ENCODE measurements around the gene MMP23B.
A peak's percentile ranks its signal among the peaks of the same experiment; 100 is the strongest.
"Not testable (repeated sequence)": the region's sequence is repeated elsewhere in the genome, so short reads cannot be mapped to it uniquely, and the experiment has no call there.

The MMP23B gene

GRCh38 chr1:1628754-1629429 lies 3.1 kb upstream of the MMP23B start:
- DNase-seq, result peak in 1 of 2 donors; percentile 65
- Histone ChIP-seq H3K27me3 (peaks cover 11 to 48% of the 10 kb centered on the region in 2 donors), H3K27ac (no peak overlapping the region), H3K9me3 (no peaks in the 10 kb centered on the region), H3K4me3 (no peak overlapping the region), H3K36me3 (peaks cover 9 to 56% (median 27%) of the 10 kb centered on the region in 3 donors), H3K4me1 (peaks cover 0 to 24% (median 18%) of the 10 kb centered on the region in 4 donors)
- no peak for TF ChIP-seq CTCF (IDR thresholded peaks at IDR 0.05)
- intact Hi-C loops (cut with DNase I; ENCODE audit: low total_unique reads), result no loop called here

- peaks cover 9 to 48% (median 25%) of the 10 kb centered on the region in 3 donors for H3K36me3 ChIP-seq
- no peak overlapping the region for H3K27ac ChIP-seq
- no peak overlapping the region for H3K4me3 ChIP-seq
- no peaks in the 10 kb centered on the region for H3K9me3 ChIP-seq
- intact Hi-C loops (cut with DNase I; ENCODE audit: low total_unique reads), result no loop called here
- DNase-seq, result peak in 1 of 2 donors; percentile 68
- peaks cover 0 to 24% (median 18%) of the 10 kb centered on the region in 4 donors for H3K4me1 ChIP-seq
- TF ChIP-seq CTCF (IDR thresholded peaks at IDR 0.05), result no peak
- peaks cover 11 to 48% of the 10 kb centered on the region in 2 donors for H3K27me3 ChIP-seq
These were observed 2.4 kb upstream of the MMP23B start for GRCh38 chr1:1629430-1630190.

- intact Hi-C loops (cut with DNase I; ENCODE audit: low total_unique reads), result no loop called here
- Histone ChIP-seq H3K9me3 (no peaks in the 10 kb centered on the region), H3K4me1 (peaks cover 0 to 24% (median 18%) of the 10 kb centered on the region in 4 donors), H3K27me3 (peaks cover 11 to 48% of the 10 kb centered on the region in 2 donors), H3K4me3 (peak overlapping the region; percentile 30 to 37), H3K36me3 (peaks cover 9 to 41% (median 25%) of the 10 kb centered on the region in 3 donors), H3K27ac (peak overlapping the region; percentile 56 to 77)
- TF ChIP-seq CTCF (IDR thresholded peaks at IDR 0.05), result no peak
- peak; percentile 66 to 83 for DNase-seq
These were observed 1.6 kb upstream of the MMP23B start for GRCh38 chr1:1630191-1630964.

- DNase-seq, result peak; percentile 61 to 86
- peaks cover 0 to 24% (median 18%) of the 10 kb centered on the region in 4 donors for H3K4me1 ChIP-seq
- H3K4me3 ChIP-seq, result peak overlapping the region; percentile 30 to 37
- H3K27ac ChIP-seq, result peak overlapping the region; percentile 56 to 77
- peaks cover 9 to 35% (median 25%) of the 10 kb centered on the region in 3 donors for H3K36me3 ChIP-seq
- peaks cover 11 to 48% of the 10 kb centered on the region in 2 donors for H3K27me3 ChIP-seq
- TF ChIP-seq CTCF (IDR thresholded peaks at IDR 0.05), result no peak
- no peaks in the 10 kb centered on the region for H3K9me3 ChIP-seq
- intact Hi-C loops (cut with DNase I; ENCODE audit: low total_unique reads), result no loop called here
These were observed 800 bp upstream of the MMP23B start for GRCh38 chr1:1630965-1631781.

- H3K9me3 ChIP-seq; DNase-seq; H3K27ac ChIP-seq; intact Hi-C loops (cut with DNase I; ENCODE audit: low total_unique reads); H3K4me3 ChIP-seq: not testable (repeated sequence)
- H3K27me3 ChIP-seq, result peaks cover 11 to 39% of the 10 kb centered on the region in 2 donors
- peaks cover 15 to 35% (median 20%) of the 10 kb centered on the region in 3 donors for H3K36me3 ChIP-seq
- H3K4me1 ChIP-seq, result peaks cover 0 to 24% (median 18%) of the 10 kb centered on the region in 4 donors
These were observed 1.4 kb downstream of the MMP23B start for GRCh38 chr1:1633409-1633808.

GRCh38 chr1:1634613-1635012 lies 2.6 kb downstream of the MMP23B start:
- peak in 1 of 2 donors; percentile 65 for DNase-seq
- H3K27ac ChIP-seq; intact Hi-C loops (cut with DNase I; ENCODE audit: low total_unique reads); H3K9me3 ChIP-seq; H3K4me3 ChIP-seq: not testable (repeated sequence)
- Histone ChIP-seq H3K36me3 (peaks cover 19 to 36% (median 20%) of the 10 kb centered on the region in 3 donors), H3K4me1 (peaks cover 0 to 24% (median 18%) of the 10 kb centered on the region in 4 donors), H3K27me3 (peaks cover 11 to 27% of the 10 kb centered on the region in 2 donors)

GRCh38 chr1:1636621-1637478 lies 4.9 kb downstream of the MMP23B start:
- DNase-seq, result peak in 1 of 2 donors; percentile 59
- H3K4me3 ChIP-seq; H3K27me3 ChIP-seq; H3K9me3 ChIP-seq; H3K27ac ChIP-seq; H3K4me1 ChIP-seq; intact Hi-C loops (cut with DNase I; ENCODE audit: low total_unique reads): not testable (repeated sequence)
- peaks cover 19 to 53% (median 25%) of the 10 kb centered on the region in 3 donors for H3K36me3 ChIP-seq

GRCh38 chr1:1637479-1637875 lies 5.5 kb downstream of the MMP23B start:
- H3K27ac ChIP-seq, result not testable (repeated sequence)

More at GRCh38 chr1:1637479-1637875, 5.5 kb downstream of the MMP23B start:
- peaks cover 19 to 55% (median 25%) of the 10 kb centered on the region in 3 donors for H3K36me3 ChIP-seq
- intact Hi-C loops (cut with DNase I; ENCODE audit: low total_unique reads); H3K27me3 ChIP-seq; H3K4me3 ChIP-seq; H3K9me3 ChIP-seq; H3K4me1 ChIP-seq: not testable (repeated sequence)
- peak in 1 of 2 donors; percentile 51 for DNase-seq

All from tibial artery (tissue), 4 donors.